ENCODE data around the gene HNRNPA0. TPM values are rescaled to one million over a fixed set of nuclear protein-coding genes. Genes with fewer than 3 reads are reported as not detected.
"Not testable (repeated sequence)": the region's sequence is repeated elsewhere in the genome, so short reads cannot be mapped to it uniquely, and the experiment has no call there.

HNRNPA0 gene
- total and polyA plus RNA-seq, 9 donors = 16.9 to 52.9 (median 41.5) TPM

DNA sequence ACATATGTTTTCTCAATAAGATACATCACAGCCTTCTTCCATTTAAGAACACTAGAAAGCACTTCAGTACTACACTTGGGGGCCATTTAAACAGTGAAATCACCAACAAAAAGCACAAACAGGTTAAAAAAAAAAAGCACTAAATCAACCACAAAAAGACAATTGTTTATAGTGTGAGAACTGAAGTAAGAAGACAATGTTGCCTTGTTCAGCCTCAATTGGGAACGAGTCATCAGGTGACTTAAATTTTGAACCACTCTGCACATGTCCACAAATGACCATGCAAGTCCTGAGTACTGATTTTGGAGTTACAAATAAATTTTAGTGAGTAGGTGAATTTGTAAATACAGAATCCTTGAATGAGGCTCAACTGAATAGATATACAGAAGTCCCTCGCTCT lies 37.2 kb upstream of the HNRNPA0 start:
- intact Hi-C loops (cut with DNase I) = no loop called here
- TF ChIP-seq, protein P1, sequence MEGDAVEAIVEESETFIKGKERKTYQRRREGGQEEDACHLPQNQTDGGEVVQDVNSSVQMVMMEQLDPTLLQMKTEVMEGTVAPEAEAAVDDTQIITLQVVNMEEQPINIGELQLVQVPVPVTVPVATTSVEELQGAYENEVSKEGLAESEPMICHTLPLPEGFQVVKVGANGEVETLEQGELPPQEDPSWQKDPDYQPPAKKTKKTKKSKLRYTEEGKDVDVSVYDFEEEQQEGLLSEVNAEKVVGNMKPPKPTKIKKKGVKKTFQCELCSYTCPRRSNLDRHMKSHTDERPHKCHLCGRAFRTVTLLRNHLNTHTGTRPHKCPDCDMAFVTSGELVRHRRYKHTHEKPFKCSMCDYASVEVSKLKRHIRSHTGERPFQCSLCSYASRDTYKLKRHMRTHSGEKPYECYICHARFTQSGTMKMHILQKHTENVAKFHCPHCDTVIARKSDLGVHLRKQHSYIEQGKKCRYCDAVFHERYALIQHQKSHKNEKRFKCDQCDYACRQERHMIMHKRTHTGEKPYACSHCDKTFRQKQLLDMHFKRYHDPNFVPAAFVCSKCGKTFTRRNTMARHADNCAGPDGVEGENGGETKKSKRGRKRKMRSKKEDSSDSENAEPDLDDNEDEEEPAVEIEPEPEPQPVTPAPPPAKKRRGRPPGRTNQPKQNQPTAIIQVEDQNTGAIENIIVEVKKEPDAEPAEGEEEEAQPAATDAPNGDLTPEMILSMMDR (IDR thresholded peaks at IDR 0.05) = no peak
- TF ChIP-seq EP300 (IDR thresholded peaks at IDR 0.05) (no peak), POLR2A (IDR thresholded peaks at IDR 0.05) (no peak)
- Histone ChIP-seq H3K9me3 (no peaks in the 10 kb centered on the region), H3K27me3 (no peaks in the 10 kb centered on the region), H3K27ac (no peak overlapping the region), H3K36me3 (no peaks in the 10 kb centered on the region), H3K4me1 (ENCODE audit: insufficient read depth) (no peaks in the 10 kb centered on the region), H3K4me3 (no peak overlapping the region)
- WGBS, 3 donors = 93 to 95% (median 93%) methylated on average over 2 of the region's 2 CpGs
- no peak for DNase-seq

DNA sequence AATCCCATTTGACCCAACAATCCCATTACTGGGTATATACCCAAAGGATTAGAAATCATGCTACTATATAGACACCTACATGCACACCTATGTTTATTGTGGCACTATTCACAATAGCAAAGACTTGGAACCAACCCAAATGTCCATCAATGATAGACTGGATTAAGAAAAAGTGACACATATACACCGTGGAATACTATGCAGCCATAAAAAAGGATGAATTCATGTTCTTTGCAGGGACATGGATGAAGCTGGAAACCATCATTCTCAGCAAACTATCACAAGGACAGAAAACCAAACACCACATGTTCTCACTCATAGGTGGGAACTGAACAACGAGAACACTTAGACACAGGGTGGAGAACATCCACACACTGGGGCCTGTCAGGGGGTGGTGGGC lies 34.4 kb upstream of the HNRNPA0 start:
- DNase-seq; H3K27ac ChIP-seq; H3K4me1 ChIP-seq (ENCODE audit: insufficient read depth); H3K36me3 ChIP-seq; H3K27me3 ChIP-seq; intact Hi-C loops (cut with DNase I); H3K9me3 ChIP-seq; H3K4me3 ChIP-seq: not testable (repeated sequence)
- 91 to 100% (median 96%) methylated on average over 2 of the region's 2 CpGs for WGBS, 3 donors

DNA sequence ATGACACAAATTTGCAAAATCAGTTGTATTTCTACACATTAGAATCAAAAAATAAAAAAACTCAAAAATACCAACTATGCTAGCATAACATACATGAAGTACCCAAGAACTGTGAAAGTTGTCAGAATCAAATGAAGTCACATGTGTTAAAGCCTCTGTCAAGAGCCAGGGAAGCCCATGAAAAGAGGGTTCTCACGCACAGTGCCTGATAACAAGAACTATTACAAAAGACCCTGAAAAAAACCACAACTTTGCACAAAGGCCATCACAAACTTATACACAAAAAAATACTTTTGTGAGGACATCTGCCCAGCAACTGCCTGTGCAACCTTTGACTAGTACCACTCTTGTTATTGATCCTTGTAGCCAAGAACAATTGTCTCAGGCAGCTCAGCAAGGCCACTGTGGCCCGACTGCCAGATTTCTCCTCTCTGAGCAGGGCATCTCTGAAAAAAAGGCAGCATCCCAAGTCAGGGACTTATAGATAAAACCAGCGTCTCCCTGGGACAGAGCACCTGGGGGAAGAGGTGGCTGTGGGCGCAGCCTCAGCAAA lies 28.9 kb upstream of the HNRNPA0 start:
- Histone ChIP-seq H3K36me3 (no peaks in the 10 kb centered on the region), H3K4me3 (no peak overlapping the region), H3K9me3 (no peaks in the 10 kb centered on the region), H3K4me1 (ENCODE audit: insufficient read depth) (no peaks in the 10 kb centered on the region), H3K27ac (no peak overlapping the region), H3K27me3 (no peaks in the 10 kb centered on the region)
- intact Hi-C loops (cut with DNase I) = loop anchor here in 1 of 4 donors (5.0 kb wide), 1 partner anchor 349 kb away; no protein-coding TSS in a partner anchor
- WGBS, 3 donors = 64 to 80% (median 69%) methylated on average over 4 of the region's 4 CpGs
- DNase-seq = no peak
- TF ChIP-seq EP300 (IDR thresholded peaks at IDR 0.05) (no peak), POLR2A (IDR thresholded peaks at IDR 0.05) (no peak)
- TF ChIP-seq, protein P1 (IDR thresholded peaks at IDR 0.05) = no peak

DNA sequence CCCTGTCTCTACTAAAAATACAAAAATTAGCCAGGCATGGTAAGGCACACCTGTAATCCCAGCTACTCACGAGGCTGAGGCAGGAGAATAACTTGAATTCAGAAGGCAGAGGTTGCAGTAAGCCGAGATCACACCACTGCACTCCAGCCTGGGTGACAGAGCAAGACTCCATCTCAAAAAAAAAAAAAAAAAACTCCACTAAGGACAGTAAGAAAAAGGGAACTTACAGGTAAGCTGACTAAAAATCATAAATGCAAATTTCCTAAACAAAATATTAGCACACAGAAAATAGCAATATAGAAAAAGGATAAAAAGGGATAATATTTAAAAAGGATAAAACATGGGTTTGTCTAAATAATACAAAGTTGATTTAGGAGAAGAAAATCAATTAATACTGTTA lies 27.9 kb upstream of the HNRNPA0 start:
- no peak for DNase-seq
- intact Hi-C loops (cut with DNase I) = loop anchor here in 1 of 4 donors (5.0 kb wide), 1 partner anchor 350 kb away; no protein-coding TSS in a partner anchor
- TF ChIP-seq, protein P1 (IDR thresholded peaks at IDR 0.05) = no peak
- H3K4me1 ChIP-seq (ENCODE audit: insufficient read depth) = no peaks in the 10 kb centered on the region
- H3K27ac ChIP-seq = no peak overlapping the region
- WGBS, 3 donors = 94 to 98% (median 97%) methylated on average over 2 of the region's 2 CpGs
- no peaks in the 10 kb centered on the region for H3K36me3 ChIP-seq
- H3K9me3 ChIP-seq = no peaks in the 10 kb centered on the region
- H3K27me3 ChIP-seq = no peaks in the 10 kb centered on the region
- no peak overlapping the region for H3K4me3 ChIP-seq

DNA sequence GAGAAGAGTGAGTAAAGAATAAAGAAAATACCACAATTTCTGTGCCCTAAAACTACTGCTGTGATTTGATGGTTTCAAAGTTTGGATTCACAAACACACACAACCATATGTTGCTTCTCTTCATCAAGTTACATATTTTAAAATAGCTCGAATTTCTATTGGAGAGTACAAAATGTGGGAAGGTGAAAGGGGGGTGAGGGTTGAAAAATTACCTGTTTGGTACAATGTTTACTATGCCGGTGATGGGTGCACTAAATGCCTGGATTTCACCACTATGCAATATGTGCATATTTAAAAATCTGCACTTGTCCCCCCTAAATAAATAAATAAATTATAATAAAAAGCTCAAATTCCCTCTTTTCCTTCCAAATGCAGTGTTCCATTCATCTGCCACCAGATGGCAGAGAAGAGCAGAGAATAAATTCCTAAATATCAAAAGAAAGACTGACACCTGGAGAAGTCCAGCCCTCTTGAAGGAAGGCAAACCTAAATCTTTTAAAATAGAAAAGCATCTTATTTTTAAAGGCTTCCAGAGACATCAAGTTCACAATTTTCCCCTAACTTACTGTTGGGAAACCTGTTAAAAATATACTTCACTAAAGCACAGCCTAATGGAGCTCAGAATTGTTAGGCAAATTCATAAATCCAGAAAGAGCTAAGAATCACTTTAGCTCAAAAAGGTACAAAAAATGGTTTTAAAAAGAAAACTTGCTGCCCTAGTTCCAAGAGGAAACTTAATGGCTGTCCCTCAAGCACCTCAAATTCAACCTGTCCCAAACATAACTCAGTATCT lies 24.8 kb upstream of the HNRNPA0 start:
- TF ChIP-seq, protein P1 (IDR thresholded peaks at IDR 0.05) = peak; percentile 51 to 62 (median 57)
- TF ChIP-seq POLR2A (IDR thresholded peaks at IDR 0.05) = no peak
- TF ChIP-seq EP300 (IDR thresholded peaks at IDR 0.05) = no peak
- no peak overlapping the region for H3K27ac ChIP-seq
- 24 to 37% (median 37%) methylated on average over 2 of the region's 2 CpGs for WGBS, 3 donors
- intact Hi-C loops (cut with DNase I) = loop anchor here in 2 of 4 donors (5.0 to 10.0 kb wide), 2 partner anchors 356 to 358 kb away; partner anchors contain the start of gene NME5 (in 2 of the 2)
- no peak overlapping the region for H3K4me3 ChIP-seq
- H3K36me3 ChIP-seq = no peaks in the 10 kb centered on the region
- no peaks in the 10 kb centered on the region for H3K9me3 ChIP-seq
- no peak for DNase-seq
- no peaks in the 10 kb centered on the region for H3K4me1 ChIP-seq (ENCODE audit: insufficient read depth)
- no peaks in the 10 kb centered on the region for H3K27me3 ChIP-seq

DNA sequence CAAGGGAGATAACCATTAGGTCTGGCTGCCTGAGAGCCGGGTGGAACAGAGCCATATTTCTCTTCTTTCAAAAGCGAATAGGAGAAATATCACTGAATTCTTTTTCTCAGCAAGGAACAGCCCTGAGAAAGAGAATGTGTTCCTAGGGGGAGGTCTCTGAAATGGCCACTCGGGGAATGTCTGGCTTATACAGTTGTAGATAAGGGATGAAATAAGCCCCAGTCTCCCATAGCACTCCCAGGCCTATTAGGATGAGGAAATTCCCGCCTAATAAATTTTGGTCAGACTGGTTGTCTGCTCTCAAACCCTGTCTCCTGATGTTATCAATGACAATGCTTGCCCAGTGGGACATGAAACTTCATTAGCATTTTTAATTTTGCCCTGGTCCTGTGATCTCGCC lies 13.8 kb upstream of the HNRNPA0 start:
- H3K4me3 ChIP-seq; H3K4me1 ChIP-seq (ENCODE audit: insufficient read depth); H3K9me3 ChIP-seq; H3K27ac ChIP-seq; H3K36me3 ChIP-seq; intact Hi-C loops (cut with DNase I); DNase-seq; H3K27me3 ChIP-seq: not testable (repeated sequence)
- WGBS, 3 donors = 92 to 96% (median 94%) methylated on average over 5 of the region's 5 CpGs
